HG03135 (cell line): ENCODE results near the gene PARVB.
"Not testable (repeated sequence)": the region's sequence is repeated elsewhere in the genome, so short reads cannot be mapped to it uniquely, and the experiment has no call there.

Experiments
- ATAC-seq: cut with Tn5 transposase; IDR thresholded peaks from one replicate; pipeline ENCODE4 v1.9.1; 2021; ENCODE audit warnings: mild to moderate bottlenecking, moderate library complexity; ENCODE audit not compliant: unreplicated experiment

Gene PARVB

DNA sequence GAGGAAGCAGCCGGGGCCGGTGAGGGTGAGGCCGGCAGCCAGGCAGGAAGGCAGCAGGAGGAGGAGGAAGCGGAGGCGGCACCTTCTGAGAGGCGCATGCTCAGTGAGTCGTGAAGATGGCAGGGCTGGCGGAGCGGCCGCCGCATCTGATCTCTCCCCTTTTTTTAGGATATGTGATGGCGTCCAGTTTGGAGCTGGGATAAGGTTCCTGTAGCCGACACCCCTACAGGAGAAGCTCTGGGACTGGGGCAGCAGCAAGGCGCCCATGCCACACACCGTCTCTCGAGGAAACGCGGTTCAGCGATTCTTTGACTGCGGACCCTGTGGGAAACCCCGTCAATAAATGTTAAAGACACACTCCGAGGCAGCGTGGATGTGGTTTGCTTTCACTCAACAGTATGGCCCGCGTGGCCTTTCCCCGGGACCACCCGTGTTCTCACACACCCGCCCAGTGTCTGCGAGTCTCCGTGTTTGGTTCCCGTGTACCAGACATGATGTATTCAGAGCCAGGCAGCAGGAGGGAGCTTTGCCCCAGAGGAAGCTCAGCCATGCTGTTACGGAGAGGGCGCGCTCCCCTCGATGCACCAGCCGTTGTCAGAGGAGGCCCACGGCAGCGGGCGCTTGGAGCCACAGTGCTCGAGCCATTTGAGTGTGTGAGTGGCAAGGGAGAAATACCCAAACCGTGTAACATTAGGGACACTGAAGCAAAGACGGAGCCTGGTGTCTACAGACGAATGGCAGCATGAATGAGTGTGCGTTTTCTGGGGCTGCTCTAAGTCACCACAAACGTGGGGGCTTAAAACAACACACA, 27.7 kb upstream of the PARVB start:
- ATAC-seq, result peak; percentile 51

- no peak for ATAC-seq
Observed at GRCh38 chr22:43996981-43997265, 27.2 kb upstream of the PARVB start.

DNA sequence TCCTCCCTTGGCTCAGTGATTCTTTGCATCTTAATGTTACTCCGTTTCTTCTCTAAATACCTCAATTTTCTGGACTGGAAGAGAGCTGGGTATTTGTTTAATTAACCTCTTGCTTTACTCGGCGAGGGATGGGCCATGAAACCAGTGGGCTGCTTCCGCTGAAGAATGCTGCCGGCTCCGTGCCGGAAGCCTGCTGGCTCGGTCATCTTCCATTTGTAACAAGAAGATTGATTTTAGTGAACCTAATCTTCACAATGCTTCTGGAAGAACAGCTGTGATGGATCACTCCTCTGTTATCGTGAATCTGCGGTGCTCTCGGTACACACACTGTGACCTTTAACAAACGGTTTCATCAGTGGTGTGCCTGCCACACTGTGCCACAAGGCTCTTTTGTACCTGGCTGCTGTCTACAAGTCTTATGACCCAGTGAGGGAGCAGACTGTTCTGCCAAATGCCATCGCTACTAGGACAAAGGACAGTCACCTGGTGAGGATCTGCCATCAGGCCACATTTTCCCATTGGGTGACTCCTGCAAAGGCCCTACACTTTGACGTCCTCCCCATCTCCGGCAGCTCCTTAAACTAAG, 25.3 kb upstream of the PARVB start:
- no peak for ATAC-seq

DNA sequence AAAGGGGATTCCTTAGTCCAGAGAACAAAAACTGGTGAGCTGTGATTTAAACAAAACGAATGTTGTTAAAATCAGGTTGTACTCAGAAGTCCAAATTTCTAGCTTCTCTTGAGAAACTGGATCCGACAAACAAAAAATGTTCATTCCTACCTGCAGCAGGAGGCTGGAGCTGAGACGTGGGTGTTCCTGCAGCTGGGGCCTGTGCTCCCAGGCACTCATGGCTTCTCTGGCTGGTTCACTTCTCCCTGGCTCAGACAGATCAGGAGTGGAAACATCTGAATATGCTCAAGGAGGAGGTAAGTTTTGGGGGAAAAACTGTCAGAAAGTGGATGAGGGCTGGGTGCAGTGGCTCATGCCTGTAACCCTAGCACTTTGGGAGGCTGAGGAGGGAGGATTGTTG, 24.7 kb upstream of the PARVB start:
- ATAC-seq, result no peak

GRCh38 chr22:44000123-44000522, 24.0 kb upstream of the PARVB start:
- ATAC-seq, result no peak

DNA sequence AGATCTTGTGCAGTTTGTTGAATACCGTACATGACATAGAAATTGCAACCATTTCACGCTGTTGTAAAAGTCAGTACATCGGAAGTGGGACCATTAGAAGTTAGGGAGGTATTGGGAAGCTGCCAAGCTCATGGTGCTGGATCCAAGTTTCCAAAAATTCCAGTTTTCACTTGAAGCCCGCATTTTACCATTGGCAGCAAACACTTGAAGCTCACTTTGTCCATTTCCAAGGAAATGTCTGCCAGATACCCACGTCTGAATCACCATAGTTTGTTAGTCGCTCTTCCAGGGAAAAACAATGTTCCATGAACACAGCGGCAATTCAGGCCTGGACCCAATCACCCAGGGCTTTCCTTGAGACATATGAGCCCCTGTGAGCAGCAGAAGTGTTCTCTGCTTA, 22.6 kb upstream of the PARVB start:
- no peak for ATAC-seq

- no peak for ATAC-seq
Observed at GRCh38 chr22:44002324-44002723, 21.8 kb upstream of the PARVB start.

GRCh38 chr22:44002997-44003396, 21.1 kb upstream of the PARVB start:
- ATAC-seq, result no peak

GRCh38 chr22:44003405-44004103, 20.5 kb upstream of the PARVB start:
- ATAC-seq, result no peak

GRCh38 chr22:44004104-44004460, 20.0 kb upstream of the PARVB start:
- no peak for ATAC-seq

DNA sequence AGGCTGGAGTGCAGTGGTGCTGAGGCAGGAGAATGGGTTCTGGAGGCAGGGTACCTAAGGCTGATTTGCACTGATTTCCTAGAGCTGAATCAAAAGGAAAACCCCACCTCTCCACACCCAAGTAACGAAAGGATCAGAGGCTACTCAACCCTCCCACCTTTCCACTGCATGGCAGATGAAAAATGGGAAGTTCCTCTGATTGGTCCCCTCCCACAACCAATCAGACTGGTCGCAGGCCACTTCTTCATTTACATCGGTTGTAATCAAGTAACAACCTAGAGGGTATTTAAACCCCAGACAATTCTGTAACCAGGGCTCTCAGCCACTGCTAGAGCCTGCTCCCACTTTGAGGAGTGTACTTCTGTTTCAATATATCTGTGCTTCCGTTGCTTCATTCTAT, 18.6 kb upstream of the PARVB start:
- ATAC-seq, result no peak

DNA sequence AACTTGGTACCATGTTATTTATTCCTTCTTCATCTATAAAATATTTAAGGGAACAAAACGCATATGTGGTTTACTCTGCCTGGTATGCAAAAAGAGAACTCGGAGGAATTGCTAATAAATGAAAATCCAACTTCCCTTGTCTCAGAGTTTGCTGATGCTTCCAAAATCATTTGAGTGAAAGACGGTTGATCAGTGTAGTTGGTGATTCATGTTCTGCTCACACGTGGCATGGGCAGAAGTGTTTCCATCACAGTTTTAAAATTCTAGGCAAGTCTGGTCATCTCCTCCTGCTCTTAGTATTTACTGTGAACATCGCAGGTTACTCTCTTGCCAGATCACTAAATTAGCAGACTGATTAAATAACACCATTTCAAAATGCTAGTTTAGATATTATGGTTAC, 11.9 kb upstream of the PARVB start:
- ATAC-seq, result no peak

- no peak for ATAC-seq
Observed at GRCh38 chr22:44012591-44012990, 11.5 kb upstream of the PARVB start.

- ATAC-seq, result no peak
Observed at GRCh38 chr22:44014241-44014640, 9.9 kb upstream of the PARVB start.

DNA sequence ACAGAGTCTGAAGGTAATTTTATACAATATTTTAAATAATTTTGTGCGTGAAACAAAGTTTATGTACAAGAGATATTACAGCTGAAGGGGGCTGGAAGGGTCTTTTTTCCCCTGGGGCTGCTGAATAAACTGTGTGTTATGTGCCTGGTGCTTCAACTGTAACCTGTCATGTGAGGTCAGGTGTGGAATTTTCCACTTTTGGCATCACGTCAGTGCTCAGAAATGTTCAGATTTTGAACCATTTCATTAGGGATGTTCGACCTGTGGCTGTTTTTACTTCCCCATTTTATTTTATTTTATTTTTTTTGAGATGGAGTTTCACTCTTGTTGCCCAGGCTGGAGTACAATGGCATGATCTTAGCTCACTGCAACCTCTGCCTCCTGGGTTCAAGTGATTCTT, 7.5 kb upstream of the PARVB start:
- ATAC-seq, result not testable (repeated sequence)

GRCh38 chr22:44018594-44018993, 5.5 kb upstream of the PARVB start:
- no peak for ATAC-seq

DNA sequence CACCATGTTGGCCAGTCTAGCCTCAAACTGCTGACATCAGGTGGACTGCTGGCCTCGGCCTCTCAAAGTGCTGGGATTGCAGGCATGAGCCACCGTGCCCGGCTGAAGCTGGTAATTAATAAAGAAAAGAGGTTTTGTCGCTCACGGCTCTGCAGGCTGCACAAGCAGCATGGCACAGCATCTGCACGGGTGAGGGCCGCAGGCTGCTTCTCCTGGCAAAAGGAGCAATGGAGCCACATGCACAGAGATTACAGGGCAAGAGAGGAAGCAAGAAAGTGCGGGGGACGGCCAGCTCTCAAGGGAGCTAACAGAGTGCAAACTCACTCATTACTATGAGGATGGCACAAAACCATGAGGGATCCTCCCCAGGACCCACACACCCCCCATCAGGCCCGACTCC, 4.7 kb upstream of the PARVB start:
- ATAC-seq, result no peak

GRCh38 chr22:44019846-44020245, 4.3 kb upstream of the PARVB start:
- ATAC-seq, result no peak

- ATAC-seq, result no peak
Observed at GRCh38 chr22:44020981-44021380, 3.1 kb upstream of the PARVB start.

- ATAC-seq, result no peak
Observed at GRCh38 chr22:44023404-44024287, 456 bp upstream of the PARVB start.
